D721Med (cell line): ENCODE data around the gene NPHP1.
"Not testable (repeated sequence)": the region's sequence is repeated elsewhere in the genome, so short reads cannot be mapped to it uniquely, and the experiment has no call there.

ENCODE experiments used
- DNase-seq: peaks from one replicate; pipeline ENCODE4 v3.0.0; 2011; ENCODE audit warnings: low spot score; ENCODE audit not compliant: insufficient read length
- FAIRE-seq: peaks from 2 replicates; lab custom pipeline; 2011; peaks lifted over from hg19 to GRCh38; lab: Jason Lieb, UNC
- CTCF ChIP-seq: IDR thresholded peaks from 2 replicates; pipeline ENCODE4 v1.5.1; 2012; ENCODE audit warnings: mild to moderate bottlenecking, control low read depth; ENCODE audit not compliant: insufficient read depth; ENCODE audit errors: missing control alignments

Gene NPHP1

GRCh38 chr2:110205660-110206455 lies 1.0 kb upstream of the NPHP1 start:
- DNase-seq = no peak
- TF ChIP-seq CTCF = no peak
- FAIRE-seq = no peak

- FAIRE-seq (no peak), DNase-seq (no peak)
- no peak for TF ChIP-seq CTCF
These were observed 6.8 kb downstream of the NPHP1 start for GRCh38 chr2:110198016-110198415.

- TF ChIP-seq CTCF = no peak
- DNase-seq (no peak), FAIRE-seq (no peak)
These were observed 7.4 kb downstream of the NPHP1 start for GRCh38 chr2:110197452-110197851.

- DNase-seq, FAIRE-seq: not testable (repeated sequence)
These were observed 14.6 kb downstream of the NPHP1 start for GRCh38 chr2:110190169-110190568.

- no peak for TF ChIP-seq CTCF
- FAIRE-seq (no peak), DNase-seq (no peak)
These were observed 22.4 kb downstream of the NPHP1 start for GRCh38 chr2:110182449-110182848.

GRCh38 chr2:110180036-110180435 lies 24.8 kb downstream of the NPHP1 start:
- FAIRE-seq (no peak), DNase-seq (no peak)
- TF ChIP-seq CTCF = no peak

- TF ChIP-seq CTCF = no peak
- no peak for DNase-seq
- no peak for FAIRE-seq
These were observed 31.3 kb downstream of the NPHP1 start for GRCh38 chr2:110173523-110173922.
